Measurements from ENCODE around the gene CMTM7. TPM values are rescaled to one million over a fixed set of nuclear protein-coding genes. Genes with fewer than 3 reads are reported as not detected.
"Not testable (repeated sequence)": the region's sequence is repeated elsewhere in the genome, so short reads cannot be mapped to it uniquely, and the experiment has no call there.

CMTM7 gene
- total RNA-seq, 1 experiment from 2014 or later = 14.7 TPM

- DNase-seq (ENCODE audit: low read depth) = no peak
These were observed 9.7 kb upstream of the CMTM7 start for GRCh38 chr3:32381922-32382321.

GRCh38 chr3:32383136-32383711 is 8.4 kb upstream of the CMTM7 start:
- no peak for DNase-seq (ENCODE audit: low read depth)

GRCh38 chr3:32384938-32385337 is 6.7 kb upstream of the CMTM7 start:
- DNase-seq (ENCODE audit: low read depth) = peak; percentile 33

GRCh38 chr3:32387512-32387911 is 4.1 kb upstream of the CMTM7 start:
- DNase-seq (ENCODE audit: low read depth) = no peak

DNA sequence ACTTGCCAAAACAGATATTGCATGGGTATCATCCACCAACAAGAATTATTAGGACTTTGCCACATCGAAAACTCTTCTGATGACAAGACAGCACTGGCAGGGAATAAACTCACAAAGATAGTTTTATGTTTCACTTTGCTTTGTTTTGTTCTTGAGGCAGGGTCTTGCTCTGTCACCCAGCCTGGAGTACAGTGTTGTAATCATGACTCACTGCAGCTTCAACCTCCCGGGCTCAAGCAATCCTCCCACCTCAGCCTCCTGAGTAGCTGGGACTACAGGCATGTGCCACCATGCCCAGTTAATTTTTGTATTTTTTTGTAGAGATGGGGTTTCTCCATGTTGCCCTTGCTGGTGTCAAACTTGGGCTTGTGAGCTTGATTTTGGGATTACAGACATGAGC is 2.1 kb upstream of the CMTM7 start:
- not testable (repeated sequence) for DNase-seq (ENCODE audit: low read depth)

DNA sequence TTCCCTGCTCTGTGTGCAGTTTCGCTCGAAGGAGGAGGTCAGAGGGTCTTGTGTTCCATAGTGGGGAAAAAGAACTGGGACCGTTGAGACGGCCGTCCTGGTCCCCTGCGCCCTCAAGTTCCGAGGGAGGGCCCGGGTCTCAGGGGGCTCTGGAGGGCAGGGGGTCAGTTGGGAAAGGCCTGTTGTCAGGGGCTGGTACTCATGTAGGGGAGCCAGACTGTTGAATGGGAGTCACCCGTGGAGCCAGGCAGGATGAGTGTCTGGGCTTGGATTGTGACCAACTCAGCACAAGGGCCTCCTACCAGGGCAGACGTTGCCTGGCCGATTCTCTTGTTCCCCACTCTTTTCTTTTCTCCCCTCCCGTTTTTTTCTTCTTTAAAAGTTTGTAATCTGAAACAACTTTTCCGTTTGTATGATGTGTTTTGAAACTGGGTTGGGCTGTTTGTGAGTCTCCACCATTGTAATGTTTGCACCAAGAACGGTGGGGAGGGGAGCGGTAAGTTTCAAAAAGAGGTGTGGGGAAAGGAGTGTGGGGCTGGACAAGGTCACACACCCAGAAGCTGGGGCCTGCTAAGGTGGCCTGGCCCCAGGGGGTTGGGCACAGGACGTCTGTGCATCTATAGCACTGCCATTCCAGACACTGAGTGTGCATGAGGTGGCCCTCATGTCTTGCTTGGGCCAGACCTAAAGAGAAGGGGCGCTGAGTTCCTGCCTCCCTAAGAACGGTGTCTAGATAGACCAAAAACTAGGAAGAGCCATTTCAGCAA is 1.1 kb downstream of the CMTM7 start:
- DNase-seq (ENCODE audit: low read depth) = peak; percentile 50

- no peak for DNase-seq (ENCODE audit: low read depth)
These were observed 3.8 kb downstream of the CMTM7 start for GRCh38 chr3:32395496-32395895.

DNA sequence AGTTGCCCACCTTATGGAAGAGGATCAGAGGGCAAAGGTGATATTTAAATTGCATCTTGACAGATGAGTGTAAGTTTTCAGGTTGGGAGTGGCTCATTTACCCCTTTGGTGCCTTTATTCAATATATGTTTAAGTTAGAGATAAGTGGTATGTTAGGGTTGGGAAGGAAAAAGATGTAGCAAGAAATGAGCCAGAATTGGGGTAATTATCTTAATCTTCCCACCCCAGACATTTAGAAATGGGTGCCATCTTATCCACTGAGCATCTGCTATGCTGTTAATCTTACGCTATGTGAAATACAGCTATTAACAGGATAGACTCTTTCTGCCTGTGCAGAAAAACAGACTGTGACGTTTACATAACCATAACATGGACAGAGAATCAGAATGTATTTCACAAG is 6.3 kb downstream of the CMTM7 start:
- no peak for DNase-seq (ENCODE audit: low read depth)

DNA sequence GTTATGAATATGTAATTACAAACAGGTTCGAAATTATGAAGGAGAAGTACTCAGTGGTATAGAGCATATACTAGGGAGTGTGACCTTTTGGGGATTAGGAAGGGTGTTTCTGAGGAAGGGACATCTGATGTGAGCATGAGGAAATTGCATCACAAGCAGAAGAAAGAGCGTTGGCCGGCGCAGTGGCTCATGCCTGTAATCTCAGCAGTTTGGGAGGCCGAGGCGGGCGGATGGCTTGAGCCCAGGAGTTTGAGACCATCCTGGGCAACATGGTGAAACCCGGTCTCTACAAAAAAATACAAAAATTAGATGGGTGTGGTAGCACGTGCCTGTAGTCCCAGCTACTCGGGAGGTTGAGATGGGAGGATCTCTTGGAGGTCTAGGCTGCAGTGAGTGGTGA is 6.9 kb downstream of the CMTM7 start:
- DNase-seq (ENCODE audit: low read depth) = no peak

- peak; percentile 65 for DNase-seq (ENCODE audit: low read depth)
These were observed 7.5 kb downstream of the CMTM7 start for GRCh38 chr3:32399030-32399620.

DNA sequence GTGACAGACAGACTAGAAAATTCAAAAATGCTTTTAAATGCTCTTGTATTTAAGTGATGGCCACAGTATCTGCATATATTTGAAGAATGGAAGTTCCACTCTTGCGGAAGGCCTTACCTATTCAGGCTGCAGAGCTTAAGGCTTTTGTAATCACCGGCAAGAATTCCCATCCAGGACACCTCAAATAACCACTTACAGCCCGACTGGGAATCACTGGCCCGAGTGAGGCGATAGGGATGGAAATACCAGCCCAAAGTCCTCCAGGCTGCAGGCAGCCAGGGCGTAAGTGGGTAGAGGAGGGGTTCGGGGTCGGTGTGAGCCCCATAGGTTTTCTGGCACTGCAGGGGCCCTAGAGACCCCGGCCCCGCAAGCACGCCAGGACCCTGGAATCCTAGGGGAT is 9.5 kb downstream of the CMTM7 start:
- peak; percentile 15 for DNase-seq (ENCODE audit: low read depth)

- DNase-seq (ENCODE audit: low read depth) = peak; percentile 79
These were observed 10.0 kb downstream of the CMTM7 start for GRCh38 chr3:32401556-32402081.

DNA sequence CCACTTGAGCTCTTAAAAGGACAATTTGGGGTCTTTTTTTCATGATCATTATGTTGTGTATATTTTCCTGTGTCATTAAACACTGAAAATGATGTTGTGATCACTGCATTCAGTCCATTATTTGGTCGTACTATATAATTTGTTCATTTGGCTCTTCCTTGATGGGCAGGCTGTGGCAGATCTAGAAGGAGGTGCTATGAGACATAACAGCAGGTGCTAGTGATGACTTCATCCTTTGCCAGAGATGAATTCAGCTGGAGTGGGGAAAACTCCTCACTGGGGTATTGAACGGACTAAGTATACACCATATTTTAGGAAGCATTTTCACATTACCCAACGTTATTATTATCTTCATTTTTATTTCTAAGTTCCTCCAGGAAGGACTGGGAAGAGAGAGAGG is 12.0 kb downstream of the CMTM7 start:
- DNase-seq (ENCODE audit: low read depth) = no peak

DNA sequence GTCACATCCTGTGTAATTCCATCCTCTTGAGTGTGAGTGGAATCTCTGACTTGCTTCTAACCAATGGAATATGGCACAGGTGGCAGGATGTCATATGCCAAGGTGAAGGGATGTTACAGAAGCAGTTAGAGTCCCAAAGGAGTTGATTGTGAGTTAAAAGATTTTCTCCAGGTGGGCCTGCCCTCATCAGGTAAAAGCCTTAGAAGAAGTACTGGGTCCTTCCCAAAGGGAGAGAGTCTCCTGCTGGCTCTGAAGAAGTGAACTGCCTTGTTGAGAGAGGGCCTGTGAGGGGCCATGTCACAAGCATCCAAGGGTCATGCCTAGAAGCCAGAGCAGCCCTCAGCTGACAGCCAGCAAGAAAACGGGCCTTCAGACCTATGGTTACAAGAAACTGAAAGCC is 13.1 kb downstream of the CMTM7 start:
- no peak for DNase-seq (ENCODE audit: low read depth)

DNA sequence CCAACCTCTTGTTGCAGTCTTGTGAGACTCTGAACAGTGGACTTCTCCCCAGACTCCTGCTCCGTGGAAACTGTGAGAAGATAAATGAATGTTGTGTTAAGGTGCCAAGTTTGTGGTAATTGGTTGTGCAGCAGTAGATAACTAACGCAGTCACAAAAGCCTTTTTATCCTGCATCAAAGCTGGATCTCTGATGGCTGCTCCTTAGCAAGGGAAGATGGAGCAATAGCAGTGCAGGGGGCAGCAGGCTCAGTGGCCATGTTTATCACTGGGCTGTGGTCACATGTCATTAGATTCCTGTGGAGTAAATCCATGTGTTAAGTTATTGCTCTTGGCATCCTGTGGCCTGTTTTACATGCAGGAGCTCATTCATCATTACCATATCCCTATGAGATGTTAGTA is 13.5 kb downstream of the CMTM7 start:
- peak; percentile 16 for DNase-seq (ENCODE audit: low read depth)

DNA sequence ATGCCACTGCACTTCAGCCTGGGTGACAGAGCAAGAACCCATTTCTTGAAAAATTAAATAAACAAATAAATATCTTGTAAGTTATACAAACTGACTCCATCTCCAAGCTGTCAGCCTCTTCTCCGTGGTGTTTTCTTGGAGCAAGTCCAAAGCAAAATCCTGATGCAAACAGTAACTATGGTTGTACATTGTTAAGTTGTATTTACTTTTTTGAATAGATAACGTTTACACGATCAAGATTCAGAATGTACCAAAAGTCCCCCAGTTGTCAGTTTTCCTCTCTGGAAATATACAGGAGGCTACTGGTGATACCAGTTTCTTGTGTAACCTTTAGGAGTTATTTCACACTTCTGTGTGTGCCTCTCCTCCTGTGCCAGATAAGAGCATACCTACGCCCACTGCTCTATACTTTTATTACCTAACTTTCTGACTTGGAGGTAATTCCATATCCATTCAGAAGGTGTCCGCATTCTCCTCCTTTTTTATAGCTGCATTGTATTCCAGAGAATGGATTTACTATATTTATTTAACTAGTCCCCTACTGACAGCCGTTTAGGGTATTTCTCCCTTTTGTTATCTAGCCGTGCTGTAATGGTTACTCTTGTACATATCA is 14.2 kb downstream of the CMTM7 start:
- no peak for DNase-seq (ENCODE audit: low read depth)

DNA sequence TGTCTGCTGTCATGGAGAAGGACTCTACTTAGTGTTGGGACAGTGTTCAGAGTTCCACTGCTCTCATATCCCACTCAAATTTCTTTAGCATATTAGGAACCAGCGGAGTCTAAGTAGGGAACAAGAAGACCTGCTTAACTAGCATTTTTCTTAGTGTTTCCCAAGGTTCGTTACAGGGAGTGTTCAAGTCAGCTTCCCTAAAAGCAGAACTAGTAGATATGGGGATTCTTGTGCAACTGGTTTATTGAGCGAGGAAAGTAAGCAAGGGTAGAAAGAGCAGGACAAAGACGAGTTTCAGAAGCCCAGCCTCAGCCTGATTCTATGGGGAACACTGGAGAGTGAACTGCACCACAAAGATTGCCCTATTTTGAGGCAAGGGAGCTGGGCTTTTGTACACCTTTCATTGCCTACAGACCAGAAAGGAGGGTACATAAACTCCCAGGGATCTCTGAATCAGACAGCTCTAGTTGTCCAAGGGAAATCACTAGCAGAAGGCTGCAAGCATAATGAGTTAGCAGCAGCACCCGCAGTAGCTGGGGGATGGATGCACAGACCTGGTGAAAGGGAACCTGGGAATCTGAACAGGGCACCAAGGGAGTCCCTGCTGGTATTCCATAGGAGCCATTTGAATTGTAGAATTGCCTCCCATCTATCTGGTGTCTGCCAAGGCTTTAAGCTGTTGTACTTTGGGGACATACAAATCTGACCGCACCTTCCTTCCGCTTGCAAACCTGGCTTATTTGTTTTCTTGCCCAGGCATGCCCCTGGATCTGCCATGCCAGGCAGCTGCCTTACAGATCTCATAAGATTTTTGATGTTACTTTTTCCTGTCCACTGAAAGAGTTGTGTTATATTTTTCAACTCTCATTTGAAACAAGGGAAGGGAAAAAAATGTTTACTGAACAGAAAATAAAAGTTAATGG is 15.1 kb downstream of the CMTM7 start:
- no peak for DNase-seq (ENCODE audit: low read depth)

DNA sequence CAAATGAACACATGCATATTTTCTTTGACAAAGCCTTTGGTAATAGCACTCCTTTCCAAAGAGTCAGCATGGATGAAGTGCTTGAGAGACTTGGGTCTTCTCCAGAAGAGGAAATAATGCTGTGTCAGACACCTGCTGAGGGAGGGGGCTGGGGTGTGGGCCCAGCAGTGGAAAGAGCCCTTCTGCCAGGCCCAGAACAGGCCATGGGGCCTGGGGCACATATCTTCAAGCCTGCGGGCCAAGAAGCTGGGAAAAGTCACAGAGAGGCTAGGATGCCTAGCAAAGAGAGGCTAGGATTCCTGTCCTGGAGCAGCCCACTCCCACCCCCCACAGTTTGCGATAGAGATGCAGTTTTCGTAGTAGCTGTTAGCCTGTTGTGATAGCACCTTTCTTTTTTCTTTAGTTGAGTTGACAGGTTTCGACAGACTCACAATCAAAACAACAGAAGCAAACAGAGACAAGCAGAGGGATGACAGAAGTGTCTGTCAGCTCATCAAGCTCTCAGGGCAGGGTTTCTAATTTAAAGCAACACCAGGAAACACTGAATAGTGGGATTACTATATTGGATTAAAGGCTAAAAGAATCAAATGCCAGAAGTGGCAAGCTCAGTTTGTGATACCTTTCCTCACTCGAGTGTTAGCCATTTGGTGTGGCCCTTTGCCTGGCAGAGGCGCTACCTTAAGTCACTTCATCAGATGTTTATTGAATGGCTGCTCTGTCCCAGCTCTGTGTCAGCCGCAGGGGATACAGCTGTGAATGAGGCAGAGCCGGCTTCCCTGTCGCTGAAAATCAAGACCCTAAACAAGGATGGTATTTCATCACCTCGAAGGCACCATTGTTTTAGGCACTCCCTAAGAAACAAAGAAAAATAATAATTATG is 19.0 kb downstream of the CMTM7 start:
- no peak for DNase-seq (ENCODE audit: low read depth)

DNA sequence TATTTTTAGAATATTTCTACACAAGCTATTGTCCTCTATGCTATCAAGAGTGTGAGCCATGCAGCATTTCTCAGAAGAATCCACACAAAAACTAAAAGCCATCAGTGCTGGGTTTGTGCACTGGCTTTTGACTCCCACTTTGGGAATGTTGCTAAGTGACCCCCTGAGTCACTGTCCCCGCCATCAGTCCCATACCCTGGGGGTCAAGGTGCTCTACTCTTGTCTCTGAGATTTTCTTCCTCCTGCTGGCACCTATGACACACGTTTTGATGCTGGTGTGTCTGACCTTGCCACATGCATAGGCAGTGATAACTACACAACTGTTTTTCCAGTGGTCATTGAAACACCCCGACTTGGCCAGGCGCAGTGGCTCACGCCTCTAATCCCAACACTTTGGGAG is 19.8 kb downstream of the CMTM7 start:
- DNase-seq (ENCODE audit: low read depth) = no peak

GRCh38 chr3:32412887-32413286 is 21.2 kb downstream of the CMTM7 start:
- no peak for DNase-seq (ENCODE audit: low read depth)

Data from M059J (cell line).